T follicular helper cell (primary cell): ENCODE data around the gene DAAM1.

Experiments
- DNase-seq: peaks from one replicate; pipeline ENCODE4 v3.0.0-alpha.2; 2020; ENCODE audit warnings: low read depth

The DAAM1 gene

DNA sequence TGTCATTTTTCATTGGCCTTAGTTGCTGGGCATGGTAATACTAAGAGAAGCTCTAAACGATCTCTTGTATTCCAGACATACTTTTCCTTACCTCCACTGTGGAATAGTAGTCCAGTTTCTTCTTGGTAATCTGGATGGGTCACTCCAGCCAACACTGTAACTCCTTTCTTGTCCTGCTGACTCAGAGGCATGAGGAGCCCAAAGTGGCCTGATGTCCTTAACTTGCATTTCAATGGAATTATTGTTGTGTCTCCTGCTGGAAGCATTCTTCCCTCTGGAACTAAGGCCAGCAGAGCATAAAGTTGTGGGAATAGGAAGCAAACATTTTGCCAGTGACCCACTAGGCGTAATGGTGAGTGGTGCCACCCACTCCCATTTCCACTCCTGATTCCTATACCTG is 33.1 kb downstream of the DAAM1 start:
- DNase-seq: no peak

DNA sequence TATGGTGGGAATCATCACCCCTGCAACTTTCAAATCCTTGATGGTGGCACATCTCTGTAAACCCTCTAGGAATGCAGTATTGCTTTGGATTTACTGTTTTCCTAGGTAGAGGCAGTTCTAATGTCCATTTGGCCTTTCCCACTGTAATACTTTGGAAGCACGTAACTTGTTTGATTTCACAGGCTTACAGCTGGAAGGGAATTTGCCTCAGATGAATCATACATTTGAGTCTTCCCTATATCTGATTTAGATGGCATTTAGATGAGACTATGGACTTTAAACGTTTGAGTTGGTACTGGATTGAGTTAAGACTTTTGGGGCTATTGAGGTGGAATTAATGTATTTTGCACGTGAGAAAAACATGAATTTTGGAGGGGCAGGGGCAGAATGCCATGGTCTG is 35.9 kb downstream of the DAAM1 start:
- no peak for DNase-seq

DNA sequence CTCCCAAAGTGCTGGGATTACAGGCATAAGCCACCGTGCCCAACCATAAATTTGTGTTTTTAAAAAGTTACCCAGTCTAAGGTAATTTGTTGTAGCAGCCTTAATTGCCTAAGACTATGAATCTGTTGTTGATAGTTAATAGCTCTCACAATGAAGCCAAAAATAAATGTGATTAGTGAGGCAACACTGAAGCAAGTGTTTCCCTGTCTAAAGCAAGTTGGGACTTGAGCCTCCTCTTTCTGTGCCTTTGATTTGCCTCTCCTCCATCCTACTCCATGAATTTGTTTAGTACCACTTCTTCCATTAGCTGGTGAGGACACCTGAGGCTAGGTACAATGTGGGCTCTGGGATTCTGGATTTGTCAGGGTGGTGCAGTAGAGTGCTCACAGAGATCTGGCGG is 36.8 kb downstream of the DAAM1 start:
- DNase-seq: no peak

DNA sequence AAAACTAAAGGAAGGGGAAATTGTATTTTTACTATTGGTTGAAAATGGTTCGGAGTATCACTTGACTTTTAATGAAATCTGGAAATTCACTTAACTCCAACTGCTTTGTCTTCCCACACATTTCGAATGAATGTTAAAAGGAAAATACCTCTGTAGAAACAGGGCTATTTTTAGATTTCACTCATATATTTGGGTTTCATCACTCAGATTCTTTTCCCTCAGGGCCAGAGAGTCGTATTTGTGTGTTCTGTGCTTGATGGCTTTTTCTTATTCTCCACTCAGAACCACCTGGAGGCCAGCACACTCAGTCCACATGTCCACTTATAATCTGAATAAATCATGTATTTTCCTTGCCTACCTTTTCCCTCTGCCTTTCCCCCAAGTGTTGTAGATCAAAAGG is 40.0 kb downstream of the DAAM1 start:
- no peak for DNase-seq

DNA sequence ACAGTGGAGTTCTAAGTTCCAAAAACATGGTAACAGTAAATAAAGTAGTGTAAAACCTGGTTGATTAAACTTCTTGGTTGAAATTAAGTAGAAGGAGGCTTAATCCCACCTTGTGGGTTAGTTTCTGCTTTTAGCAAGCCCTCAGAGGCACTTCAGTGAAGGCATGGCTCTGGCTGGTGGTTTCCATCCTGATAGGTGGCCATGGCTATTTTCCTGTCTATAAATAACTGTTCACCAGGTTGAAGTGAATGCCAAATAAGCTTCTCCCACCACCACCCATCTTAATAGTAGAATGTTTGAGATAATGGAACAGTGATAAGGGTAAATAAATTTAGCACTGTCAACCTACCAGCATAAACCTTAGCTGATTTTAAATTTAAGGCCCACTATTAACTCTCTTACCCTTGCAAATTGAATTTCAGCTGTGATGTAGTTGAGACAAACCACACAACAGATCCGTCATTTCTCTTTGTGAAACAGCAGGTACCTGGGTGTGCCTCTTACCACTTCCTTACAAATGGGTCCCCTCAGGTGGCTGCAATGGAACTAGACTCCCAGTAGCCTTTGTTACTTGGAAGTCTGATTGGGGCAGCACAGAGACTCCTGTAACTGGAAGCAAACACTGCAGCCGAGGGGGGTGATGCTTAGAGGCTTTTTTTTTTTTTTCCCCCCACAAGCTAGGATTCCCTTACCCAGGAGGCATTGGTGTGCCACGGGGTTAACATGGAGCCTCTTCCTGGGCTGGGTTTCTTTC is 41.4 kb downstream of the DAAM1 start:
- no peak for DNase-seq

DNA sequence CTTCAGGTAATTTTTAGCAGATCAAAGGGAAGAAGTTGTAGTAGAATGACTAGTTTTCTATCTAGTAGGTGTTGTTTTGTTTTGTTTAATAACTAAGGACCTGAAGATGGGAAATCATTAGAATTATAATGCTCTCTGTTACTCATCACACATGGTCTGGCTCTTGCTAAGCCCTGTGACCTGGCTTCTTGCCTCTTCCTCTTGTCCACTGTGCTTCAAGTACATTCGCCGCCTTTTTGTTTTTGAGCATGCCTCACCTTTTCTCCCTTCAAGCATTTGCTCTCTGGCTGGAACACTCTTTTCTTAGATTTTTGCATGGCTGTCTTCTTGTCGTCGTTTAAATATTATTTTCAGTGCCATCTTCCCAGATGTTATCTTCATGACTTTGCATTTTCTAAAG is 47.7 kb downstream of the DAAM1 start:
- no peak for DNase-seq

DNA sequence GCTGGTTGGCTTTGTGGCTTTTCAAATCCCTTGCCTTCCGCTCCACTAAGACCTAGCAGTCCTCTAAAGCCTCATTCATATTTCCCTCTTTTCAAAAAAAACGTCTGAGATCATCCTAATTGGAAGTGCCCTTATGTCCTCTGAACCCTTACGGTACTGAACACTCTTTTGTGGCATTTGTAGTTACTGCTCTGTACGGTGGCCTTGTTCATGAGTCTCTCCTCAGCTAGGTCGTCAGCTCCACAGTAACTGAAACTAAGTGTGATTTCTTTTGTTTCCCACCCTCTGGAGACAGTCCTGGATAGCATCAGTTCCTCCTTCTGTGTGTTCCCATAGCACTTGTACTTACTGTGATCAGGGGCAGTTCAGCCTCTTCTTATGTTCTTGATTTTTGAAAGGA is 49.7 kb downstream of the DAAM1 start:
- no peak for DNase-seq

DNA sequence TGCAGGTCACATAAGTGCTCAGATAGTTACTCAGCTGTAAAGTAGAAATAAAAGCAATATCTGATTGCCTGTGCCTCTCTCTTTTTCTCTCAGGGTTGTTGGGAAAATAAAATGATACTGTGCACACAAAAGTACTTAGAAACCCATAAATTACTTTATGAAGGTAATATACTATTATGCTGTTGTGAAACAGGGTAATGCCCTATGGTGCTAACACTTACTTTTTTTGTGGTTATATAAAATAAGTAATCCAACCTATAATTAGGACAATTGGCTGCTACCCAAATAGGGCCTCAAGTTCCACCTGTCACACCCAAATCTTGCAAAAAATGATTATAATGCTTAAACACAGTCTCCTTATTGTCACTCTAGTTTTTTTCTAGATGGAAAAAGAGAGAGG is 50.6 kb downstream of the DAAM1 start:
- DNase-seq: no peak

DNA sequence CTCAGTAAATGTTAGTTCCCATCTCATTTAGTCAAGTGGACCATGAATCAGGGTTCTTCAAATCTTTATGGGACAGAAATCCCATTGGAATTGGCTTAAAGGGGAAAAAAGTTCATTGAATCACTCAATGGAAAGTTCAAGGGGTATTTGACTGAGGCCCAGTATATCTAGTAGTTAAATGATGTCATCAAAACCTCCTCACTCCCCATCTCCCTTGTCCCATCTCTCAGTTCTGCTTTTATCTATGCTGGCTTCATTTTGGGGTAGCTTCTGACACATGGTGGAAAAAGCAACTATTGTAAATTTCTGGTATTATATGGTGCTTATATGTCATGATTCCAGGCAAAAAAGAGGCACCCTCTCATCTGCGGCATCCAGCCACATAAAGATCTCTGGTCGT is 51.9 kb downstream of the DAAM1 start:
- DNase-seq: no peak

DNA sequence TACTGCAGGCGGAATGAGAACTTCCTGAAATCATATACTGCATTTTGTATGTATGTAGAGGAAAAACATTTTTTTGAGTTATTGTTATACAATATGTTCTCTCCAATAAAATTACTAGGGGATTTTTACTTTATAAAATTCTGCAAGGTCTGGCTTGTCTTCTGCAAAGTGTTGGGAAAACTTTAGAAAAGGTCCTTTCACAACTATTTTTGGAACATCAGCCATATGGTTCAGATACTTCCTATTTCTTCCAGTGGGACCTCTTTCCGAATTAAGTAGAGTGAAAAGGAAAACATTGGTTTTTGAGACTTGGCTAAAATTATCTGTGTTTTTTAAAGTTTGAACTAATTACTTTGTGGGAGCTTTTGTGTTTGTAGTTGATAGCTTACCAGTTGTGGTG is 52.7 kb downstream of the DAAM1 start:
- no peak for DNase-seq

DNA sequence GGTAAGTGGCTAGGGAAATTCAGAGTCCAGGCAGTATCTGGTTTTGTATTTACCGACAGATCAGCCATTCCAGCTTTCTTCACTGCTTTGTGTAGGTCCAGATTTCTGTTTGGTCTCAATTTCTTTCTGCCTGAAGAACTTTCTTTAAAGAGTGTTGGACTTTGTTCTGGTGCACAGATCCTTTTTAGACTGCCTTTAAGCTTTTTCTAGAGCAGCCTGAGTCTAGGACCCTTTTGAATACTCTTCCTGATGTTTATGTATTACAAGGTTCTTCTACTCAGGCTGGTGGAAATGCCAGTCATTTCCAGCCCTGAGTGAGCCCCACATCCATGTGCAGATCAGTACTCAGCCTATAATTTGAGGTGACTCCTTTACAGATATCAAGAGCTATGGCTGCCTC is 54.7 kb downstream of the DAAM1 start:
- no peak for DNase-seq

DNA sequence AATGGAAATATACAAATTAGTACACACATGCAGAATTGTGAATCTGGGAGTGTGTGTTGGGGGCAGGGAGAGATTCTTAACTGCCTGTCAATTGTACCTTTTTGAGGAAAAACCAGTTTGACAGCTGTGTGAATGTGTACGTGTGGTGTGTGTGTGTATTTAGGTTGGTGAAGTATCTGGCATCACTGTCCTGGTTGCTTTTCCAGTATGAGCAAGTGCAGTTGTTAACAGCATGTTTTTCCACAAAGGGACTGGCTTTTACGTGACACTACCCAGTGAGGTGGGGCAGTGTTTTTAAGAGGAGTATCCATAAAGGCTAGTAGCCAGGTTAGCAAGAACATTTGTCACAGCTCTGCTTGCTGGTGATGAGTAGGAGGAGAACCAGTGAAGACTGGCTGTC is 56.1 kb downstream of the DAAM1 start:
- DNase-seq: no peak

DNA sequence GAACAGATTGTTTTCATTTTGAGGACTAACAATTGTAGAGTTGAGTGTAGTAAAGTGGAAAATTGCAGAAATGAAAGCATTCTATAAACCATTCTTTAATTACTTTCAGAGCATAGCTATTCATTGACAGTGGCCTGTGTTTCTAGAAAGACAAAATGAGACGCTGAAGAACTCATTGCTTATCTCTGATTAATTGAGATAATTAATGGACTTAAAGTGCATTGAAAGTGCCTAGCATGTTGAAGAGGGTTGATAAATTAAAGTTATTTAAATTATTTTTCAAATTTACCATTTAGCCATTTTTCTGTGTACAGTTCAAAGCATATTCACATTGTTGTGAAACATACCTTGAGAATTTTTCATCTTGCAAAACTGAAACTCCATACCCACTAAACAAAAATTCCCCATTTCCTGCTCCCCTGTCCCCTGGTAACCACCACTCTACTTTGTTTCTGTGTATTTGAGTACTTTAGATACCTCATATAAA is 57.4 kb downstream of the DAAM1 start:
- DNase-seq: no peak

DNA sequence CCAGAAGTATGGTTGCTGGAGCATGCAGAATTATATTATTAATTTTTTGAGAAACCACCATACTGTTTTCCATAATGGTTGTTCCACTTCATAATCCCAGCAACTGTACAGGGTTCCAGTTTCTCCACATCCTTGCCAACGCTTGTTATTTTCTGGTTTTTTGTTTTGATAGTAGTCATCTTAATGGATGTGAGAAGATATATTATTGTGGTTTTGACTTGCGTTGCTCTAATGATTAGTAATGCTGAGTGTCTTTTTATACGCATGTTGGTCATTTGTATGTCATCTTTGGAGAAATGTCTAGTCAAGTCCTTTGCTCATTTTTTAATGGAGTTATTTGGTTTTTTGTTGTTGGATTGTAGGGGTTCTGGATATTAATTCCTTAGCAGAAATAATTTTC is 58.1 kb downstream of the DAAM1 start:
- no peak for DNase-seq

DNA sequence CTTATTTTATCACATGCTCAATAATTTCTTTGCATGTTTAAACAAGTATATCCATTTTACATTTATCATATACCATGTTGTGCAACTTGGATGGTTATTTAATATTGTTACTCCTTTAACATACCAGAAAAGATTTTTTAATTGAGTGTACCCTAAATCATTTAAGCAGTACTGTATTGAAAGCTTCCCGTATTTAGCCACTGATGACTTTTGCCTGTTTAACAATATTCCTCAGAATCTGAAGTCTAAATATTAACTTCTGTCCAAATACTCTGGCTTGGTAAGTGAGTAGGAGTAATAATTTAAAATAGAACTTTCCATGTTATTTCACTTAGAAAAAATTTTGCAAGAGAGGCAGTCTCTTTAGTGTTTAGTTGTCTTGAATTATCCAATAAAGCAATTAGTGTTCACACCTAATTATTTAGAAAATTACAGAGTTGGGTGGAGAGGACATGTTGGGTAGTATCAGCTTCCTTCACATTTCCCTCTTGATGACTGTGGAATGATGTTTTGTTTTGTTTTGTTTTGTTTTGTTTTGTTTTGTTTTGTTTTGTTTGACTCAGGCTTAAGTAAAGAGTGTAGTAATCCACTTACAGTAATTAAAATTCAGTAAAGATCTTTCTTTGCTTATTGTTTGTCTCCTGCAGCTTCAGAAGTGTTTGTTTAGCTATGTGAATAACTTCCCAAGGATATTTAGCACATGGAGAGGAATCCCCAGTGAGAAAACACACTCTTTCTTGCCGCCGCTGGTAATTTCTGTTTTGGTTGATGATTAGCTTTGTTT is 59.5 kb downstream of the DAAM1 start:
- no peak for DNase-seq

DNA sequence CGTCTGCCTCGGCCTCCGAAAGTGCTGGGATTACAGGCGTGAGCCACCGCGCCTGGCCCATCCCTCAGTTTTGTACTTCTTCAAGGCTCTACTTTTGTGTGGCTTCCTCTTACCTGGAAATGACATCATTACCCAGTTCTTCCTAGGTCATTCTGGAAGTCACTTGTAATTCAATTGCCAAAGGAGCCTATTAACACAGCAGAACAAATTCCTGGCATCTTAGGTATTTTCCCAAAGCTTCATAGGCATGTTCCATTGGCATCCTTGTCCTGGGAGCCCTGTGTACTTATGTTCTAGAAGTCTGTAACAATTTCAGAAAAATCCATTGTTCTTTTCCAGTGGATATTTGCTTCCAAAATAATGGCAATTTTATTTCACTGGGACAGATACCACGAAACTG is 60.6 kb downstream of the DAAM1 start:
- no peak for DNase-seq

DNA sequence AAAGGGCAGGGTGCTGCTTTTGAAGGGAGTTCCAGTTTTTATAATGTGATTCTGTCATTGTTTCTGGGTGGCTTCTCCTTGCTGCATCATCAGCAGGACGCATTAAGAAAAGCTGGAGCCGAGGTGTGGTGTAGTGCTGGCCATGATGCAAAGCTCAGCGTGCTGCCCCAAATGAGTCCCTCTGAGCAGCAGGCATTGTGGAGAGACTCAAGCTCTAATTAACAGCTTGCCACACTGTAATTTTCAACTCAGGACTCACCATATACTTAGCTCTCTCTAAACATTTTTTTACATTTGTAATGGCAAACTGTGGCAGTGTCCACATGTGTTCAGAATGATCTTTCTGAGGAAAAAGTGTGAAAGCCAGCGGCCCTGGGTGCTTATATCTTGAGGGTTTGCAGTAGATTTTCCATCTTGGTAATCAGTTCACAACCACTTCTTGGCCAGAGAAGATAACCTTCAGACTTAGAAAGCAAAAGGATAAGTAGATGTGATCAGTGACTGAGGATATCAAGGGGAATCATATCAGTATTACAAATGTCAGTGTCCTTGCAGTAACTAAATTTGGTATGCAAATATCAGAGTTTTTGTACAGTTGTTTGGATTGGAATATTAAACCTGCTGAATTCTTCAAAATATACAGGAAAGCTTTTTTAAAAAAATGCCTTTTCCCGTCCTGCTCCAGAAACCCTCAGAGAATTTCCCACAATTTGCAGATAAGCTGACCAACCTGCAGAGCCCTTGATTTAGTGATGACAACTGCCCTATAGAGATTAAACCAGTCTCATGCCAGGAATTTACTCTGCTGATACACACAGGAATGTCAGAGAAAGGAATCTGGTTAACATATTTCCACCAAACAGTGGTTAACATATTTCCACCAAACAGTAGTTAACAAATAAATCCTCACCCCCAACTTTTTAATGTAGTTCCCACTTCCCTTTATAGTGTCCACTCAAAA is 63.6 kb downstream of the DAAM1 start:
- DNase-seq: no peak

DNA sequence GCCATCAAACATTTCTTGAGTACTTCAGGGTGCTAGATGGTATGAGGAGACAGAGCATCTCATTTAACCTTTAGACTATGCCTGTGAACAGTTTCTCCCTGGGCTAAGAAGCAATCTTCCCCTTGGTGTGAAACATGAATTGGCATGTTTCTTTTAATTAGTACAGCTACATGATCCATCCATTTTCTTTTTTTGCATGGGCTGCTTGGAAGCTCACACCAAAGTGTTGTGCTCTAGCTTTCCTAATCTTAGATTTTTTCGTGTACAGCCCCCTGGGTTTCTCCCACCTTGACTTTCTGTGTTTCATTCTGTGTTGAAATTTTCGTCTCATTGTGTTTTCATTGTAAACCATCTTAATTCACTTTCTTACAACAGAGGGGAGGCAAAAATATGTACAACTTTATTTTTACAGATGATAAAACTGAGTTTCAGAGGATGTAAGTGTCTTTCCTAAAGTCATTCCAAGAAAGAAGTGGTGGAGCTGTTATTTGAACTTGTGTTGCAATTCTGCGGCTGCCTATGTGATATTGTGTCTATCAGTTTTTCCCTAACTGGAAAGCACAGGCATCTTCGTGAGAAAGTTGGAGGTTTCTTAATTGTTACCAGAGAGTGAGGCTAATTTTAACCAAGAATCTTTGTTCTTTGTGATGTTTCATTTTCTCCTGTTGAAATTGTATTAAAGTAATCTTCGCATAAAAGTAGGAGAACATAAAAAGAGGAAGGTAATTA is 64.5 kb downstream of the DAAM1 start:
- DNase-seq: no peak

DNA sequence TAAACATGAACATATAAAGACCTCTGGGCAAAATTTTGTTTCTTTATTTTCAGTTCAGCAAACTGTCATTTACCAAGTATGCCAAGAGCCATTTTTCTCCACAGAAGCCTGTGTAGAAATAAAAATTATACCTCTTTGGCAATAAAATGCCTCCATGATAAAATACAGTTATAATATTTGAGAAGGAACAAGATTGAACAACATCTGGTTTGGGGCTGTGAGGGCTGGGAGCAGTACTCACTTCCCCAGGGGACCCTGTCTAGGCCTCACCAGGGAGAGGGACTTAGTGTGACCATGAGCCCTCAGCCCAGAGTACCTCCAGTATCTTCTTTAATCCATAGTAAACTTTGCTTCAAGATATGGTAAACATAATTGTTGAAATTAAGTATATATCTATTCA is 65.1 kb downstream of the DAAM1 start:
- DNase-seq: no peak

DNA sequence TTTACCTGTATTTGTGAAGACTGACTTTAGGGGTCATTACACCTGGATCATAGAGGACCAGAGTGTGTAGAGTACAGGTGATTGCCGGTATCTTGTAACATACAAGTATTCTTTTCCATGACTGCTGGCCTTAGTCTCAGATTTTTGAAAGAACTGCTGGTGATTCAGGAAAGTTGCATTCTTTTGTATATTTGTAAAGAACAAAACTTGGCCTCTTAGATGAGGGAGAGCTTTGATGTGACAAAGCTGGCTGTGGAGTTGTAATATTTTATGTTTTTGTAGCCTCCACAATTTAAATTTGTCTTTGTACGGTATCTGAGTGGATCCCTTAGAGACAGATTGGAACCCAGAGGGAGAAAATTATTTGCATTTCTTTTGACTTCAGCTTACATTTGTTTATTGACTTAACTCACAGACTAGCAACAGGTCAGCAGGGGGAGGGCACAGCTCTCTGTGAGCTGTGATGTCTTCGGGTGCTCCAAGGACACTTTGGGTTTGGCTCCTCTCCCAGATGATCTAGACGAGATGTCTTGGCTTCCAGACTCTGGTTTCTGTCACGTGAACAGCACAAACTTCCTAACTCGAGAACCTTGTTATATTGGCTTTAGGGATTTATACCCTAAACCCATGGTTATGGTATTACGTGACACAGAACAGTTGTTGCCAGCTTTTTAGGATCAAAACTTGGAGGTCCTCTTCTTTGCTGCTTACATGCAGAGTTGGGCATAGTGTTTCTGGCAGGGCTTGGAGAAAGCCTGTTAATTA is 65.9 kb downstream of the DAAM1 start:
- no peak for DNase-seq
